GM21360 (cell line): ENCODE results near the gene CFD.
"Not testable (repeated sequence)": the region's sequence is repeated elsewhere in the genome, so short reads cannot be mapped to it uniquely, and the experiment has no call there.

Source experiments
- ATAC-seq: cut with Tn5 transposase; IDR thresholded peaks from one replicate; pipeline ENCODE4 v1.9.1; 2021; ENCODE audit warnings: mild to moderate bottlenecking, moderate library complexity; ENCODE audit not compliant: unreplicated experiment

The CFD gene

DNA sequence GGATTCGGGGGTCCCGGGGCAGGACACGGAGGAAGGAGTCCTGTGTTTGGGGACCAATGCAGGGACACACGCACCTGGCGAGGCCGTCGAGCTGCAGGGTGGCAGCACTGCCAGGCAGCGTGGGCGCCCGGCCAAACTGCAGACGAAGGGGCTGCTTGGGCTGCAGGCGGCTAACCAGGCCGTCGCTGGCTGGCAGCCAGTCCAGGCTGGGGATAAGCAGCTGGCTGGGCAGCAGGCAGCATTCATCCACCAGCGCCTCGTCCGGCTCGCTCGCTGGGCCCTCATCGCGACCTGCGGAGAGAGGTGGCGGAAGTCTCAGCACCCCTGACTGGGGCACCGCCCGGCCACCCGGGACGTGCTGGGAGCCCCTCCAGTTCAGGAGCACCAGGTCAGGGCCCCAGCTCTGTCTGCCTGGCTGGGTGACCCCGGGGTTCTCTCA lies 11.5 kb downstream of the CFD start:
- ATAC-seq, result no peak

DNA sequence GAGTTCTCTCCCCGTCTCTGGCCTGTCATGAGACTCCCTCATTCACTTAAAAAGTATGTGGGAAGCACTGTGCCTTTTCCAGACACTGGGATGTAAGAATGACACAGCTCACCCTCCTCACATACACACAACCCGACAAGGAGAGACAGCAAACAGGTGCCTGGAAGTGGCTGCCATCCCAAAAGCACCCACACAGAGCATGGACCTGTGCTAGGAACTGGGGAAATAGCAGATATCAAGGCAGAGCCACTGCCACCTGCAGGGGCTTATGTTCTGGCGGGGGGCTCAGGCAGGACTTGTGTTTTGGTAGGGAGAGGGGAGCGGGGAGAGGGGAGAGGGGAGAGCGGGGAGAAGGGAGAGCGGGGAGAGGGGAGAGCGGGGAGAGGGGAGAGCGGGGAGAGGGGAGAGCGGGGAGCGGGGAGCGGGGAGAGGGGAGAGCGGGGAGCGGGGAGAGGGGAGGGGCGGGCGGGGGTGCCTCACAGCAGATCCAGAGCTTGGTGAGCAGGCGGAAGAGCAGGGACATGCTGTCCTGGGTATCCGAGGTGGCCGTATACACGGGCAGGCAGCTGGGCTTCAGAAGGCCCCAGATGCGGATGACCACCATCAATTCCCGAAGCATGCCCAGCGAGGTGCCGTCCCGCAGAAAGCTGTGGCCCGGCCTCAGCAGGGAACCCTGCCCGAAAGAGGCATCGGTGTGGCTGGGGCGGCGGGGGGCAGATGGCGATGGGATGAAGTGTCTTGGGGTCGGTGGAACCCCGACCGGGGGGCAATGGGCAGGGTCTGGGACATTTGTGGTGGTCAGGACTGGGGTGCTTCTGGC lies 12.2 kb downstream of the CFD start:
- ATAC-seq, result no peak

DNA sequence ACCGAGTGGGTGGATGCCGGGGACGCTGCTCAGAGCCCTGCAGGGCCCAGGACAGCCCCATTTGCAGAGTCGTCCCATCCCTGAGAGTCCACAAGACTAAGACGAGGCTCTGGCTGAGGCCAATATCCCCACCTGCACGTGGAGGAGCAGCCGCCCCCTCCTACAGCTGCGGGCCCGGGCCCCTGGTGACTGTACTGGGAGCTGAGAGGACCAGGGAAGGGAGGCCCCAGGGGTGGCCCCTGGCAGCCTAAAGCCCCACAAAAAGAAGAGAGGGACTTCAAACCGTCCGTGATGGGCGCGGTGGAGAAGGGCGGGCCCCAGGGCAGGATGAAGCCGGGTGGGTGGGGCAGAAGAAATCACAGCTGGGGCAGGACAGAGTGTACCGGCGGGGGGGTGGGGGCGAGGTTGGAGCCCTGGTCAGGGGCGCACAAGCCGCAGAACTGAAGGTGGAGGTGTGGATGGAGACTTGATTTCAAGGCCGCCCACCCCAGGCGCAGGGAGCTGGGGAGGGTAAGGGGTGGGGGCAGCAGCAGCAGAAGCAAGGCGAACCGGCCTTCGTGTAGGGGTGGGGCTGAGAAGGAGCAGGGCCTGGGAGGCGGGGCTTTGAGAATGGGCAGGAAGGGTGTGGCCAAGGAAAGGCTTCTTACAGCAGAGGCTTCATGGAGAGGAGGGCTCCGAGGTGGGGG lies 12.9 kb downstream of the CFD start:
- no peak for ATAC-seq

DNA sequence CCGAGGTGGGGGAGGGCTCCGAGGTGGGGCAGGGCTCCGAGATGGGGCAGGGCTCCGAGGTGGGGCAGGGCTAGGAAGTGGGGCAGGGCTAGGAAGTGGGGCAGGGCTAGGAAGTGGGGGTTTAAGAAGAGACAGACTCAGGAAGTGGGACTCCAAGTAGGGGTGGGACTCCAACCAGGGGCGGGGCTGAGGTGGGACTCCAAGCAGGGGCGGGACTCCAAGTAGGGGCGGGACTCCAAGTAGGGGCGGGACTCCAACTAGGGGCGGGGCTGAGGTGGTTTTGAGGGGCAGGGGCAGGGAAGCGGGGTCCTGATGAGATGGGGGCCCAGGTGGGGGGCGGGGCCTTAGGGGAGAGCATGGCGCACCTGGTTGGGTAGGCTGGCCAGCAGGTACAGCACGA lies 13.6 kb downstream of the CFD start:
- ATAC-seq, result no peak

DNA sequence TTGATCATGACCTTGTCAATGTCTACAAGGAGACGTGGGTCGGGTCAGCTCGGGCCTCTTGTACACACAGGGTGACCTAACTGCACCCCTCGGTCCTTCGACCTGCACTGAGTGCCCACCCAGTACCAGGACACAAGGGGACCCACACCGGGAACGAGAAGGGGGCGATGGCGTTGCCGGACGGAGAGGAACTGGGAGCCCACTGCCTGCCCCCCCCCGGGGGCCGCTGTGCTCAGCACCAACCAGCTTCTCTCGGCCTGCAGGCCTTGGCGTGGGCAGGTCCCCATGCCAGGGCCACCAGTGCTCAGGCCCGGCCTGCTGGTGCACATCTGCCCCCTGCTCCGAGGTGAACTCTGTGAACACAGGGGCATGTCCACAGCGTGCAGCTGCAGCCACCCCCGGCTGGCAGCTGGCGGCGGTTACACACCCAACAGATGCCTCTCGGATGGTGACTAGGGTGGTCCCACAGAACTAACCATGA lies 14.1 kb downstream of the CFD start:
- ATAC-seq, result no peak

DNA sequence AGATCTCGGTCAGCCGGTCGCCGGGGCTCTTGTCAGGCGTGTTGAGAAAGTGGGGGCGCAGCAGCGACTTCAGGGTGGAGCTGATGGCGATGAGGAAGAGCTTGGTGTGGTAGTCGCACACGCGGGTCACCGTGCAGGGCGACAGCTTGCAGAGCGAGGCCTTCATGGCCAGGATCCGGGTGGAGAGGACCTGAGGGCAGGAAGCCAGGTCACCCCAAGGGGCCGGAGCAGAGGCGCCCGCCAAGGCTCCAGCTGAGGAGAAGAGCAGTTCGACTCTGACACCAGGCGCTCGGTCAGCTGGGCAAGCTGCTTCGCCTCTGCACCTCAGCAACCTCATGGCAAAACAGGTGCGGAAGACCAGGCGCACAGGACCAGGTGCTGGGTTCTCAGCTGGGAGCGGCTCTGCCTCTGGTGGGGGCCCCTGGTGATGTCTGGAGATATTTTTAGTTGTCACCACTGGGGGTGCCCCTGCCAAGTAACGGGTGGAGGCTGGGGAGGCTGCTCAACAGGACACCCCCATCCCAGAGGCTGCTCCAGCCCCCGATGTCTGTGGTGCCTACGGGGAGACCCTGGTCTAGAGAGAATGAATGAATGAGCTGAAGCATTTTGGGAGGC lies 15.9 kb downstream of the CFD start:
- ATAC-seq, result no peak

DNA sequence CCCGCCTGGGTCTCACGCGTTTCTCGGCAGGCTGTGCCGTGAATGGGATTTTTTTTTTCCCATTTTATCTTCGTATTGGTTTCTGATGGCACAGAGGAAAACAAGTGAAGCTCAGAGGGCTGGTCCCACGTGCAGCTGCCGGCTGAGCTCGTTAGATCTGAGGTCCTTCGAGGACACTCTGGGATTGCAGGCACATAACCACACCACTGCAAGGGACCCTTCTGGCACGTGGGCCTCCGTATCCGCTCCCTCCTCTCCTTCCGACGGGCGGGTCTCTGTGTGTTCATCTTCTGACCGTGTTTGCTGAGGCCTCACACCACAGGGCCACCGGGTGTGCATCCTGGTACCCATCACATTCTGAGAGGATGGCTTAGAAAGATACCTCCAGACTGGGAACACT lies 16.6 kb downstream of the CFD start:
- no peak for ATAC-seq

DNA sequence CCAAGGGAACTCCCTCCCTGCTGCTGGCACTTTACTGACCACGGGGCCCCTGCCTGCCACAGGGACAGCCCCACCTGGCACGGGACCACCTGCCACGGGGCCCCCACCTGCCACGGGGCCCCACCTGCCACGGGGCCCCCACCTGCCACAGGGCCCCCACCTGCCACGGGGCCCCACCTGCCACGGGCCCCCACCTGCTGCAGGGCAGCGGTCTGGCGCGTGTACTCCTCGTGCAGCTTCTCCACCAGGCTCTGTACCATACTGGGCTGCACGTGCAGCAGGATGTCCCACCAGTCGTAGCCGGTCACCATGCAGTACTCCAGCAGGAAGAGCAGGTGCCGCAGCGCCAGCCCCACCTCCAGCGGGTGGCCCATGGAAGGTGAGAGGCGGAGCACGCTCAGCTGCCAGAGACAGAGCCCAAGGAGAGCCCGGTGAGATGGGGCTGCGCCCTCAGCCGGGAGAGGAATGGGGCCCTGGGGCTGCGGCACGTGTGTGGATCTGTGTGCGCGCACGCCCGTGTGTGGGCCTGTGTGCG lies 17.4 kb downstream of the CFD start:
- no peak for ATAC-seq

DNA sequence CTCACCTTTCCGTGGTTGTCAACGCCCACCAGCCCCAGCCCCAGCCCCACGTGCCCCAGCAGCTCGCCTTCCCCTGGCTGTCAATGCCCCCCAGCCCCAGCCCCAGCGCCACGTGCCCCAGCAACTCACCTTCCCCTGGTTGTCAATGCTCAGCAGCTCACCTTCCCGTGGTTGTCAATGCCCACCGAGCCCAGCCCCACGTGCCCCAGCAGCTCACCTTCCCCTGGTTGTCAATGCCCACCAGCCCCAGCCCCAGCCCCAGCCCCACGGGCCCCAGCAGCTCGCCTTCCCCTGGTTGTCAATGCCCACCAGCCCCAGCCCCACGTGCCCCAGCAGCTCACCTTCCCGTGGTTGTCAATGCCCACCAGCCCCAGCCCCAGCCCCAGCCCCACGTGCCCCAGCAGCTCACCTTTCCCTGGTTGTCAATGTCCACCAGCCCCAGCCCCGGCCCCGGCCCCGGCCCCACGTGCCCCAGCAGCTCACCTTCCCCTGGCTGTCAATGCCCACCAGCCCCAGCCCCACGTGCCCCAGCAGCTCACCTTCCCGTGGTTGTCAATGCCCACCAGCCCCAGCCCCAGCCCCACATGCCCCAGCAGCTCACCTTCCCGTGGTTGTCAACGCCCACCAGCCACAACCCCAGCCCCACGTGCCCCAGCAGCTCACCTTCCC lies 18.7 kb downstream of the CFD start:
- not testable (repeated sequence) for ATAC-seq

DNA sequence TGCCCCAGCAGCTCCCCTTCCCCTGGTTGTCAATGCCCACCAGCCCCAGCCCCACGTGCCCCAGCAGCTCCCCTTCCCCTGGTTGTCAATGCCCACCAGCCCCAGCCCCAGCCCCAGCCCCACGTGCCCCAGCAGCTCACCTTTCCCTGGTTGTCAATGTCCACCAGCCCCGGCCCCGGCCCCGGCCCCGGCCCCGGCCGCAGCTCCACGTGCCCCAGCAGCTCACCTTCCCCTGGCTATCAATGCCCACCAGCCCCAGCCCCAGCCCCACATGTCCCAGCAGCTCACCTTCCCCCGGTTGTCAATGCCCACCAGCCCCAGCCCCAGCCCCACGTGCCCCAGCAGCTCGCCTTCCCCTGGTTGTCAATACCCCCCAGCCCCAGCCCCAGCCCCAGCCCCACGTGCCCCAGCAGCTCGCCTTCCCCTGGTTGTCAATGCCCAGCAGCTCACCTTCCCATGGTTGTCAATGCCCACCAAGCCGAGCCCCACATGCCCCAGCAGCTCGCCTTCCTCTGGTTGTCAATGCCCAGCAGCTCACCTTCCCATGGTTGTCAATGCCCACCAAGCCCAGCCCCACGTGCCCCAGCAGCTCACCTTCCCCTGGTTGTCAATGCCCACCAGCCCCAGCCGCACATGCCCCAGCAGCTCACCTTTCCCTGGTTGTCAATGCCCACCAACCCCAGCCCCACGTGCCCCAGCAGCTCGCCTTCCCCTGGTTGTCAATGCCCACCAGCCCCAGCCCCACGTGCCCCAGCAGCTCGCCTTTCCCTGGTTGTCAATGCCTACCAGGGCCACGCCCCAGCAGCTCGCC lies 19.5 kb downstream of the CFD start:
- ATAC-seq, result not testable (repeated sequence)

DNA sequence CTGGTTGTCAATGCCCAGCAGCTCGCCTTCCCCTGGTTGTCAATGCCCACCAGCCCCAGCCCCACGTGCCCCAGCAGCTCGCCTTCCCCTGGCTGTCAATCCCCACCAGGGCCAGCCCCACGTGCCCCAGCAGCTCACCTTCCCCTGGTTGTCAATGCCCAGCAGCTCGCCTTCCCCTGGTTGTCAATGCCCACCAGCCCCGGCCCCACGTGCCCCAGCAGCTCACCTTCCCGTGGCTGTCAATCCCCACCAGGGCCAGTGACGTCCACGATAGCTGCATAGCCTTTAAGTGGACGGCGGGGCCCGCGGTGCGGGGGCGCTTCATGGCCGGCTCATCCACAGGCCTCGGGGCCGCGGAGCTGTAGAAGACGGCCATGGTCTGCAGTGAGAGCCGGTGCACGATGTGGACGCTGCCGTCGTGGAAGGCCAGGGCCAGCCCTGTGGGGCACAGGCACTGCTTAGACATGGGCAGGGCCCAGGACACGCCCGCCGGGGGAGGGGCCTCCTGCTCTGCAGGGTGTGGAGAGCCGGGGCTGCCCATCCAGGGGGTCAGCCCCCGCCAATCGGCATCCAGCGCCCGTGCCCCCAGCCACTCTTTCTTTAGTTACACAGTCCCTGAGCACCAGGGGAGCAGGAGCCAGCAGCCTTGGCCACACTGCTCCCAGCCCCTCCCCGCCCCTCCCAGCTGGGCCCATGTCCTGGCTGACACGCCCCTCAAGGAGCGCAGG lies 20.4 kb downstream of the CFD start:
- ATAC-seq, result no peak

DNA sequence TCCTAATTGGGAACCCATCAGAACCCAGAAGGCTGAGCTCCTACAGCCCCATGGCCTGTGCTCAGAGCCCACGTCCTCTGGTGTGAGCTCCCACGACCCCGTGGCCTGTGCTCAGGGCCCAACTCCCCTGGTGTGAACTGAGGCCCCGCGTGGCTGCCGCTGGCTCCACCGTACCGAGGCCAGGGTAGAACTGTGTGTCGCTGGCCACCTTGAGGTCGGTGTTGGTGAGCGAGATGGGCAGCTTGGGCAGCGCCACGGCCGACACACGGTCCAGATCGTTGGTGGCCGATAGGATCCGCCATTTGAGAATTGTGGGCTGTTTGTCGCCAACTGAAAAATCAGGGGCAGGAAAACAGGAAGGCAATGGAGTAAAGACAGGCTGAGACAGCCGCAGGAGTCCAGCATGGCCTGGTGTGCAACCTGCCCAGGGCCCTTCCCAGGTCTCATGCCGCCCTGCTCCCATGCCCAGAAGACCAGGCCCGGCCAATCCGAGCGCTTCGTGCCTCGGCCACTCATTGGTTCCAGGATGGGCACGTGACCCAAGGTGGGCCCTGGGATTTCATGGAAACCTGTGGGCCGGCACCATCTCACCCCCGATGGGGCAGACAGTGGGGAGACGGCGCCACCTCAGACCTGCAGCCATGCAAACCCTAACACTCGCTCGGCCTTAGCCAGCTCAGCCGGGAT lies 22.1 kb downstream of the CFD start:
- ATAC-seq, result no peak

DNA sequence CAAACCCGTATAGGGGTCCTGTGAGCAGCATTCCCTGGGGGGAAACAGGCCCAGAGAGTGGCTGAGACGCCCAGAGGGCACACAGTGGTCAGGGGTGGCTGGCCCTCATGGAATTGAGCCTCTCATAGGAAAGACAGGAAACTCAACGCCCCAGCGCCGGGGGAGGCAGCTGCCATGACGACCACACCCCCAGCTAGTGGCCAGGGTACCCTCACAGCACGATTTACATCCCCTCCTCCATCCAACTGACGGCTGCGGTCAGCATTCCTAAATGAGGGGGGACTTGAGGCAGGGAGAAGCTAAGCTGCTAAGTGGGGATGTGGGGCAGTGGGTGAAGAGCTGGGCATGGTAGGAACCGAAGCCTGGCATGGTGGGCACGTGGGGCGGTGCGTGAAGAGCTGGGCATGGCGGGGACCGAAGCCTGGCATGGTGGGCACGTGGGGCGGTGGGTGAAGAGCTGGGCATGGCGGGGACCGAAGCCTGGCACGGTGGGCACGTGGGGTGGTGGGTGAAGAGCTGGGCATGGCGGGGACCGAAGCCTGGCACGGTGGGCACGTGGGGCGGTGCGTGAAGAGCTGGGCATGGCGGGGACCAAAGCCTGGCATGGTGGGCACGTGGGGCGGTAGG lies 23.5 kb downstream of the CFD start:
- ATAC-seq, result no peak

DNA sequence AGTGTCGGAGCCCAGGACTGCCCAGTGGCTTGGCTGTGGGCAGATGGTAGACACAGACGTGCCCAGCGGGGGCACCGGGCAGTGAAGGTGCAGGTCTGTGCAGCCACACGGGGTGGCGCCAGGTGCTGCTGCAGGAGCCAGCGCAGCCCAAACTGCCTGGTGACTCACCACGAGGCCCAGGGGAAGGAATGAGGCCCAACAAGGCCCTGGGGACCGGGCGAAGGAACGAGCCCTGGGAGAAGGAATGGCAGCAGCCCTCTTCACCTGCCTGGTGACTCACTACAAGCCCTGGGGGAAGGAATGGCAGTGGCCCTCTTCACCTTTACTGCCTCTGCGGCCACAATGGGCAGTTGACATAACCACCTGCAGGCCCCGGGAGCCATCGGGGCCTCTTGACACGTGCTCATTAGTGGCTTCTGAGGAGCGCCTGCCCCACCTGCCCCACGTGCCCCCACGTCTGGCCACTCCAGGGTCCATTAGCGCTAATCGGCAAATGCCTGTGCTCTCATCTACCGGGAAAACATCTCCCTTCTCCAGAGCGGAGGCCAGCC lies 24.3 kb downstream of the CFD start:
- no peak for ATAC-seq

DNA sequence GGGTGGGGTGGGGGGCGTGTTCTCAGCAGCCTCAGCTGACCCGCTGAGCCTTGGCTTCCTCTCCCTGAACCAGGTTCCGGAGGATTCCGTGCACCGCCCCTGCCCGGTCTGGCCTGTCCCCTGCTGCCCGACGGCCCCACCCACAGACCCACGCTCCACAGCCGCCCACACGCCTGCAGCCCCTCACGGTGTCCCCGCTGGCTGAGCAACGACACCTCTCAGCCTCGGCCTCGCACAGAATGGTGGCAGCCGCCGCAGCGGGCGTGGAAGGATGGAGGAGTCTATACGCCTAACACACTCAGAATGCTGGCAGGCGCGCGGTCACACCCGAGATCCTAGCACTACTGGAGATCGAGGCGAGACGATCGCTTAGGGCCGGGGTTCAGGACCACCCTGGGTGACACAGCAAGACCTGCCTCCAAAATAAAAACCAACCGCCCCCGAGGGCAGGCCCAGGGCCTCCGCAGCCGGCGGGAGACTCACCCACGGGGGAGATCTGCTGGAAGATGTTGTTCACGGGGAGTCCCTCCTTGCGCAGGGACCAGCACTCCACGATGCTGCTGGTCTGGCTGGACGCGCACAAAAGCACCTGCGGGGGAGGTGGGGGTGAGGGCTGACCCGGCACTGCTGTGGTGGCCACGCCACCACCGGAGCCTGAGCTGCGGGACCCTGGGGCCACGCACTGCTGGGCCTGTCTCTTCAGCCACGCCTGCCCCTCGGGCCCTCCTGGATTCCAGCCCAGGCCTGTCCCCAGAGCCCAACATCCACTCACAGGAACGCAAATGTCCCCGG lies 25.2 kb downstream of the CFD start:
- no peak for ATAC-seq

DNA sequence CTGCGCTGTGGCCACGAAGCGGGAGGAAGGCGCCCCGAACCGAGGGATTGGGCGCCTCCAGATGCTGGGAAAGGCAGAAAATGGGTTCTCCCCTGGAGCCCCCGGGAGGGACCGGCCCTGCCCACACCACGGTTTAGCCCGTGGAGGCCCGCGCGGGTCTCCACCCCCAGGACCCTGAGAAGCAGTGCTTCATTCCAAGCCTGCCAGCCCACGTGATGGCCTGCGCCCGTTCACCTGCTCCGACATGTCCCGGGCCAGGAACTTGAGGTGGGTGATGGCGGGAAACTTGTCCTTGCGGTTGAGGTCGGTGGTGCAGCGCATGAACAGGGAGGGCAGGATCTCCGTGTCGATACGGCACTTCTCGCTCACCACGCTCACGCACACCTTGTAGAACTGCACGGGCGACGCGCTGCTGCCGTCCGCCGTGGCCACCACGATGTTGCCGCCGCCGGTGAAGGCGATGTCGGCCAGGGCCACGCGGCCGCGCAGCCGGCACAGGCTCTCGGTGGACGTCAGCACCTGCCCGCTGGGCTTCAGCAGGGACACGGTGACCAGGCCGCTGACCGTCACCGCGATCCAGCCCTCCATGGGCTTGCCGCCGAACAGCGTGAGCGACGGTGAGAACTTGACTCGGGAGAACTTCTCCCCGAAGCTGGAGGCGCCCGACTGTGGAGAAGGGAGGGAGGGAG lies 26.2 kb downstream of the CFD start:
- ATAC-seq, result no peak

DNA sequence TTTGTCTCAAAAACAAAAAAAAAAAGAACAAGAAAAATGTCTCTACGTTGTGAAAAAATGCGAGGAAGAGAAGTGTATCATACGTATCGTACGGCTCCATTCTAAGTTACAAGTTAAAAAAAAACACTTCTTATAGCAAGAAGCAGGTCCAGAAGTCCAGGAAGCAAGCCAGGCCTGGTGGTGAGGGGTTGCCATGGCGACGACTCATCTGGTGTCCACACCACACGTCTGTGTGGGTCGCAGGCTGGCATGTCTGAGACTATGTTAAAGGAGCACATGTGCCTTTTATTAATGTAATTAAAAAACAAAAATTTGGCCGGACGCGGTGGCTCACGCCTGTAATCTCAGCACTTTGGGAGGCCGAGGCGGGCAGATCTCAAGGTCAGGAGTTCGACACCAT lies 27.6 kb downstream of the CFD start:
- no peak for ATAC-seq
